RWPE2 (cell line): ENCODE results near the gene INO80B.

Experiments used
- ATAC-seq: fragments of 200-7000 bp; cut with Tn5 transposase; 3 replicates; pipeline ENCODE4 v1.9.1; 2021; ENCODE audit warnings: low read depth
- DNase-seq: peaks from one replicate; pipeline ENCODE4 v3.0.0-alpha.2; 2020; ENCODE audit warnings: low spot score
- H3K27ac ChIP-seq: fragments of 450-650 bp; 2 replicates; pipeline ENCODE4 v1.5.1; 2017; ENCODE audit warnings: mild to moderate bottlenecking; ENCODE audit not compliant: poor library complexity, severe bottlenecking
- H3K27me3 ChIP-seq: fragments of 250-450 bp; sonication (Bioruptor Pico); 2 replicates; pipeline ENCODE4 v1.5.1; 2021; ENCODE audit warnings: mild to moderate bottlenecking, moderate library complexity; ENCODE audit not compliant: insufficient read depth, poor library complexity, severe bottlenecking
- H3K36me3 ChIP-seq: fragments of 250-450 bp; sonication (Bioruptor Pico); 2 replicates; pipeline ENCODE4 v1.5.1; 2020; ENCODE audit warnings: low read depth, mild to moderate bottlenecking, moderate library complexity
- H3K4me1 ChIP-seq: fragments of 250-450 bp; sonication (Bioruptor Pico); 2 replicates; pipeline ENCODE4 v1.5.1; 2021; ENCODE audit warnings: mild to moderate bottlenecking, moderate library complexity; ENCODE audit not compliant: insufficient read depth, poor library complexity, severe bottlenecking
- H3K4me3 ChIP-seq: fragments of 250-450 bp; sonication (Bioruptor Pico); 2 replicates; pipeline ENCODE4 v1.5.1; 2021; ENCODE audit warnings: mild to moderate bottlenecking, moderate library complexity; ENCODE audit not compliant: severe bottlenecking
- H3K9me3 ChIP-seq: fragments of 250-450 bp; sonication (Bioruptor Pico); 2 replicates; pipeline ENCODE4 v1.5.1; 2021; ENCODE audit warnings: mild to moderate bottlenecking, moderate library complexity; ENCODE audit not compliant: severe bottlenecking
- CTCF ChIP-seq: fragments of 450-650 bp; IDR thresholded peaks from one replicate; pipeline ENCODE4 v1.5.1; 2017; ENCODE audit warnings: mild to moderate bottlenecking, moderate library complexity; ENCODE audit not compliant: poor library complexity, severe bottlenecking

INO80B gene

GRCh38 chr2:74504591-74504990, 49.7 kb downstream of the INO80B start:
- Histone ChIP-seq H3K4me1 (peaks cover 5% of the 10 kb centered on the region), H3K4me3 (no peak overlapping the region), H3K27me3 (peaks cover 4% of the 10 kb centered on the region), H3K9me3 (no peaks in the 10 kb centered on the region), H3K36me3 (peaks cover 19% of the 10 kb centered on the region), H3K27ac (peak overlapping the region; percentile 17)
- DNase-seq (no peak), ATAC-seq (no peak)
- no peak for TF ChIP-seq CTCF

- H3K4me3 ChIP-seq: no peak overlapping the region
- no peak for TF ChIP-seq CTCF
- peaks cover 19% of the 10 kb centered on the region for H3K36me3 ChIP-seq
- ATAC-seq (no peak), DNase-seq (peak; percentile 33)
- peak overlapping the region; percentile 83 for H3K27ac ChIP-seq
- H3K4me1 ChIP-seq: peaks cover 5% of the 10 kb centered on the region
- no peaks in the 10 kb centered on the region for H3K27me3 ChIP-seq
- H3K9me3 ChIP-seq: no peaks in the 10 kb centered on the region
Observed at GRCh38 chr2:74505448-74506246, 50.8 kb downstream of the INO80B start.

- H3K27me3 ChIP-seq: peaks cover 10% of the 10 kb centered on the region
- TF ChIP-seq CTCF: peak; percentile 79
- no peaks in the 10 kb centered on the region for H3K9me3 ChIP-seq
- H3K36me3 ChIP-seq: peaks cover 19% of the 10 kb centered on the region
- peak within 1 kb of the TSS; percentile 83 for H3K27ac ChIP-seq
- peak; percentile 88 for ATAC-seq
- H3K4me1 ChIP-seq: peaks cover 5% of the 10 kb centered on the region
- DNase-seq: peak; percentile 97
- peak within 1 kb of the TSS; percentile 93 for H3K4me3 ChIP-seq
Observed at GRCh38 chr2:74507145-74507925, 52.4 kb downstream of the INO80B start, which contains the start of gene PCGF1. Gene PCGF1, minus strand, starts transcription at chr2:74507695. Its CDS starts 27 bp downstream, at chr2:74507668.
